ENCODE data around the gene PARVG. TPM values are rescaled to one million over a fixed set of nuclear protein-coding genes. Genes with fewer than 3 reads are reported as not detected.

PARVG gene
- polyA plus RNA-seq, 5 donors = 2.8 to 4.3 (median 3.7) TPM

Other genes with a start within 250 kb of the PARVG start
- gene SAMM50, start 225.5 kb upstream of the PARVG start, polyA plus RNA-seq (ENCODE audit: insufficient read depth in 1 of 5, insufficient read length in 5 of 5, low replicate concordance in 1 of 5) = 10 to 100 TPM; 51.8 to 65.1 (median 61.7) TPM
- gene PARVB, start 156.6 kb upstream of the PARVG start, polyA plus RNA-seq (ENCODE audit: insufficient read depth in 1 of 5, insufficient read length in 5 of 5, low replicate concordance in 1 of 5) = 10 to 100 TPM; 33.0 to 45.3 (median 35.7) TPM
- gene SHISAL1, start 132.0 kb downstream of the PARVG start, polyA plus RNA-seq (ENCODE audit: insufficient read depth in 1 of 5, insufficient read length in 5 of 5, low replicate concordance in 1 of 5) = 1 to 10 TPM in 2 of 5 donors, under 1 TPM in 3; 0.60 to 1.7 (median 0.98) TPM